Panc1 (cell line): ENCODE measurements around the gene NDUFV2.
"Not testable (repeated sequence)": the region's sequence is repeated elsewhere in the genome, so short reads cannot be mapped to it uniquely, and the experiment has no call there.

Experiments used
- CTCF ChIP-seq: fragments of 450-650 bp; IDR thresholded peaks from 2 replicates; pipeline ENCODE4 v1.5.1; 2017; ENCODE audit warnings: mild to moderate bottlenecking
- POLR2AphosphoS5 ChIP-seq: IDR thresholded peaks from 2 replicates; pipeline ENCODE4 v1.6.1; 2012; ENCODE audit warnings: mild to moderate bottlenecking, low read depth, low read length, moderate library complexity

DNA sequence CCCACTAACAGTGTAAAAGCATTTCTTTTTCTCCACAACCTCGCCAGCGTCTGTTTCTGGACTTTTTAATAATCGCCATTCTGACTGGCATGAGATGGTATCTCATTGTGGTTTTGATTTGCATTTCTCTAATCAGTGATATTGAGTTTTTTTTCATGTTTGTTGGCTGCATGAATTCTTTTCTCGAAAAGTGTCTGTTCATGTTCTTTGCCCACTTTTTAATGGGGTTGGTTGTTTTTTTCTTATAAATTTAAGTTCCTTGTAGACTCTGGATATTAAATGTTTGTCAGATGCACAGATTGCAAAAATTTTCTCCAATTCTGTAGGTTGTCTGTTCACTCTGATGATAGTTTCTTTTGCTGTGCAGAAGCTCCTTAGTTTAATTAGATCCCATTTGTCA lies 60.2 kb downstream of the NDUFV2 start:
- not testable (repeated sequence) for TF ChIP-seq POLR2AphosphoS5, CTCF
